BE2C (cell line): Measurements from ENCODE around the gene ACTRT2.

ENCODE experiments used
- DNase-seq: peaks from one replicate; pipeline ENCODE4 v3.0.0-alpha.2; 2020
- H3K27me3 ChIP-seq: fragments of 250-450 bp; sonication (Bioruptor Pico); 2 replicates; pipeline ENCODE4 v1.5.1; 2020; ENCODE audit warnings: mild to moderate bottlenecking
- H3K36me3 ChIP-seq: fragments of 250-450 bp; sonication (Bioruptor Pico); 2 replicates; pipeline ENCODE4 v1.5.1; 2020; ENCODE audit warnings: mild to moderate bottlenecking
- H3K4me1 ChIP-seq: fragments of 250-450 bp; sonication (Bioruptor Pico); 2 replicates; pipeline ENCODE4 v1.5.1; 2020
- H3K4me3 ChIP-seq: 2 replicates; pipeline ENCODE4 v1.5.1; 2011; ENCODE audit warnings: low read depth, low read length
- H3K9me3 ChIP-seq: fragments of 250-450 bp; sonication (Bioruptor Pico); 2 replicates; pipeline ENCODE4 v1.5.1; 2020
- TF ChIP-seq, protein P1 (sequence below): IDR thresholded peaks from 2 replicates; pipeline ENCODE4 v1.5.1; 2012; ENCODE audit warnings: mild to moderate bottlenecking, low read depth, low read length

The ACTRT2 gene

DNA sequence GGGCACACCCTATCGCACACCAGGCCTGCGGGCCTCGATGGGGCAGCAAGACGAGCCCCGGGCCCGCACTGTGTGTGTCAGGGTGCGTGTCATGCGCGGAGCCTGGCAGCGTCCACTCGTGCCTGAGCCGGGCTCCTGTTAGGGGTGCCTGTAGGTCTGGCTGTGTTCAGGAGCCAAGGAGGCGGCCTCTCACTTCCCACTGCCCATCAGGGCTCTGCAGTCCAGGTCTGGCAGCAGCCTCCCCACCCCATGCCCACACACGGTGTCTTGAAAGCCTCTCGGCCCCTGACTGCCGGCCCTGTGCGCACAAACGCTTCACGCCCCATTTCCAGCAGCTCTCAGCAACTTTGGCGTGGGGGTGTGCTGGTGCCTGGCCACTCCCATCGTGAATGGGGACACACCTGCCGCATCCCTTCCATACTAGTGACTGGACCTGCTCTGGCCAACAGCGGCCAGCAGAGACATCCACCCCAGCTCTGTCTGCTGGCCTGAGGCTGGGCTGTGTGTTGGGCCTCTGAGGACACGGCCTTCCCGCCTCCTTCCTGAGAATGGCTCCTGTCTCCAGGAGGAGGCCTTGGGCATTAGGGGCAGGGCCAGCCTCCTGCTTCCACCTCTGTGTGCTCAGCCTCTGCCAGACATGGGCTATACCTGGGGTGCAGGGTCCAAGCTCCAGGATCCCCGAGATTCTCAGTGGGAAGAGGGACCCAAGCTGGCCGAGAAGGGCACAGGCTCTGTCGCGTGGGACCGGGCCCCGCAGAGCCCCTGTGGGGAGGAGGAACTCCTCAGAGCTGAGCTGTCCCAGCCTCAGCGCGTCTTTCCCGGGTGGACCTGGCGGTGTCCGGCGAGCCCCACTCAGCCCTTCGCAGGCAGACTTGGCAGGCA is 41.8 kb upstream of the ACTRT2 start:
- Histone ChIP-seq H3K36me3 (no peaks in the 10 kb centered on the region), H3K27me3 (peaks cover 5% of the 10 kb centered on the region; the same call in 1 of the 2 replicates), H3K9me3 (no peaks in the 10 kb centered on the region), H3K4me1 (no peaks in the 10 kb centered on the region), H3K4me3 (no peak overlapping the region)
- TF ChIP-seq, protein P1, sequence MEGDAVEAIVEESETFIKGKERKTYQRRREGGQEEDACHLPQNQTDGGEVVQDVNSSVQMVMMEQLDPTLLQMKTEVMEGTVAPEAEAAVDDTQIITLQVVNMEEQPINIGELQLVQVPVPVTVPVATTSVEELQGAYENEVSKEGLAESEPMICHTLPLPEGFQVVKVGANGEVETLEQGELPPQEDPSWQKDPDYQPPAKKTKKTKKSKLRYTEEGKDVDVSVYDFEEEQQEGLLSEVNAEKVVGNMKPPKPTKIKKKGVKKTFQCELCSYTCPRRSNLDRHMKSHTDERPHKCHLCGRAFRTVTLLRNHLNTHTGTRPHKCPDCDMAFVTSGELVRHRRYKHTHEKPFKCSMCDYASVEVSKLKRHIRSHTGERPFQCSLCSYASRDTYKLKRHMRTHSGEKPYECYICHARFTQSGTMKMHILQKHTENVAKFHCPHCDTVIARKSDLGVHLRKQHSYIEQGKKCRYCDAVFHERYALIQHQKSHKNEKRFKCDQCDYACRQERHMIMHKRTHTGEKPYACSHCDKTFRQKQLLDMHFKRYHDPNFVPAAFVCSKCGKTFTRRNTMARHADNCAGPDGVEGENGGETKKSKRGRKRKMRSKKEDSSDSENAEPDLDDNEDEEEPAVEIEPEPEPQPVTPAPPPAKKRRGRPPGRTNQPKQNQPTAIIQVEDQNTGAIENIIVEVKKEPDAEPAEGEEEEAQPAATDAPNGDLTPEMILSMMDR = no peak
- no peak for DNase-seq

DNA sequence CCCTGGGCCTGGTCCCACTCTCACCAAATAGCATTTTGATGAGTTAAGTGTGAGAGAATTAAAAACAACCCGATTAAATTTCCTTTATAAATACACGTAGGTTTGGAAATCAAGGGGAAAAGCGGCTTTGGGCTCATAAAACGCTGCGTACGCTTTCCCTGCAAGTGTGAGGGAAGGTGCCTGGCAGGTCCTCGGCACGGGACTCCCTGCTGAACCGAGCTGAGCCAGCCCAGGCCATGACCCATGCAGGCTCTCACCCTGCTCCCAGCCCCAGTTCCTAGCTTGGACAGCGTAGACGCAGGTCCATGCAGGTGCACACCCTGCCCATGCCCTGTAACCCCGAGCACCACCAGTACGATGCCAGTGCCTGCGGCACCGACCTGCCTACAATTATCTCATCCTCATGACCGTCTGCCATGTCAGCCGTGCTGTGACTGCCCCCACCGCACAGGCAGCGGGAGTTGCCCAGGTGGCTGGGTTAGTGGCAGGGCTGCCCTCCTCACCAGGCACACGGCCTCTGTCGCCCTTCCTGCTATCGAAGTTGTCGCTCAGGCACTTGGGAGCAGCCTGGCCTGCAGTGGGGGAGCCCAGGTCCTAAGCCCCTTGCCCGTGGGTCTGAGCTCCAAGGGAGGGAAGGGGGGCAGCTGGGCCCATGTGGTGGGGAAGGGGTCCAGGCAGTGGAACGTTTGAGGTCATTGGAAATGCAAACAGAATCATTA is 41.0 kb upstream of the ACTRT2 start:
- Histone ChIP-seq H3K4me1 (no peaks in the 10 kb centered on the region), H3K4me3 (no peak overlapping the region), H3K9me3 (no peaks in the 10 kb centered on the region), H3K27me3 (peaks cover 5% of the 10 kb centered on the region; the same call in 1 of the 2 replicates), H3K36me3 (no peaks in the 10 kb centered on the region)
- TF ChIP-seq, protein P1 = no peak
- no peak for DNase-seq

- no peaks in the 10 kb centered on the region for H3K36me3 ChIP-seq
- TF ChIP-seq, protein P1 = no peak
- no peaks in the 10 kb centered on the region for H3K9me3 ChIP-seq
- H3K27me3 ChIP-seq = peaks cover 5% of the 10 kb centered on the region; the same call in 1 of the 2 replicates
- H3K4me1 ChIP-seq = no peaks in the 10 kb centered on the region
- no peak overlapping the region for H3K4me3 ChIP-seq
- DNase-seq = no peak
Measured at GRCh38 chr1:2980849-2981248, 40.4 kb upstream of the ACTRT2 start.

GRCh38 chr1:2981388-2981787 is 39.9 kb upstream of the ACTRT2 start:
- Histone ChIP-seq H3K4me1 (no peaks in the 10 kb centered on the region), H3K27me3 (peaks cover 5% of the 10 kb centered on the region; the same call in 1 of the 2 replicates), H3K4me3 (no peak overlapping the region), H3K36me3 (no peaks in the 10 kb centered on the region), H3K9me3 (no peaks in the 10 kb centered on the region)
- no peak for DNase-seq
- TF ChIP-seq, protein P1 = no peak

DNA sequence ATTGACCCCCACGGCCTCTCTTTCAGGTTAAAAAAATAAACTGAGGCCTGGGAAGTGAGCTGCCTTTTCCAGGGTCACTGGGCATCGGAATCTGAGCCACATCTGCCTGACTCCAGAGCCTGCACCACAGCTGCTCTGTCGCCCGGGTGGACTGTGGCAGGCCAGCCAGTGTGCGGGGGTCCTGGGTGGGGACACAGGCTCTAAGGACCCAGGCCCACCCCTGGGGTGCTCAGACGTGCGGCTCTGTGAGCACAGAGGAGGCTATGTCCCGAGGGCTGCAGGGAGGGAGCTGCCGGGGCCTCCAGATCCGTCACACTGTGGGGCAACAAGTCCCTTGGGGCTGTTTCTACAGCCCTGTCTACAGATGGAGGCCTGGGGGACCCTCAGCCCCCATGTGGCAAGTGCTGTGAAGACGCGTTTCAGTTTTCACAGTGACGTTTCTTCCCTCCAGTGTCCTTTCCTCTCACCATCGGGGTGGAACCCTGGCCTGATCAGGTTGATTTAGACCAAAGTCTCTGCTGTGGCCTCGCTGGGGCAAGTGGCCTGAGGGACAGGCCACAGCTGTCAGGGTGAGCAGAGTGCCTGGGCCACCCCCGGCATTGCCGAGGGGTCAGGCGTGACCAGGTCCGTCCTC is 39.2 kb upstream of the ACTRT2 start:
- Histone ChIP-seq H3K36me3 (no peaks in the 10 kb centered on the region), H3K4me3 (no peak overlapping the region), H3K9me3 (no peaks in the 10 kb centered on the region), H3K4me1 (no peaks in the 10 kb centered on the region), H3K27me3 (peaks cover 5% of the 10 kb centered on the region; the same call in 1 of the 2 replicates)
- TF ChIP-seq, protein P1 = no peak
- no peak for DNase-seq
